Subcutaneous abdominal adipose tissue (tissue), 5 donors: ENCODE results near the gene DUSP2.

Experiments used
- H3K27ac ChIP-seq: one replicate; pipeline ENCODE4 v1.7.0; 2013; ENCODE audit warnings: low read depth, mild to moderate bottlenecking, inconsistent platforms, low read length, moderate library complexity
- H3K27me3 ChIP-seq, 5 donors: one replicate each; pipeline ENCODE4 v1.7.0; 2013; ENCODE audit warnings: low read length in 5 of 5, inconsistent platforms in 1 of 5; ENCODE audit not compliant: control insufficient read depth in 5 of 5, insufficient read depth in 4 of 5
- H3K36me3 ChIP-seq, 5 donors: one replicate each; pipeline ENCODE4 v1.7.0; 2013; ENCODE audit warnings: low read length in 5 of 5; ENCODE audit not compliant: control insufficient read depth in 5 of 5, insufficient read depth in 5 of 5
- H3K4me1 ChIP-seq, 5 donors: one replicate each; pipeline ENCODE4 v1.7.0; 2013; ENCODE audit warnings: low read length in 5 of 5, mild to moderate bottlenecking in 3 of 5, moderate library complexity in 1 of 5; ENCODE audit not compliant: control insufficient read depth in 5 of 5, insufficient read depth in 5 of 5
- H3K4me3 ChIP-seq, 5 donors: one replicate each; pipeline ENCODE4 v1.7.0; 2013; ENCODE audit warnings: low read length in 5 of 5, low read depth in 1 of 5
- H3K9ac ChIP-seq, 5 donors: one replicate each; pipeline ENCODE4 v1.7.0; 2013; ENCODE audit warnings: low read length in 5 of 5, mild to moderate bottlenecking in 4 of 5, moderate library complexity in 3 of 5
- H3K9me3 ChIP-seq, 5 donors: one replicate each; pipeline ENCODE4 v1.7.0; 2013; ENCODE audit warnings: low read length in 5 of 5; ENCODE audit not compliant: control insufficient read depth in 5 of 5
- donor health status: healthy.
- donor health status: healthy.
- donor health status: healthy.
- donor health status: healthy.
- donor health status: healthy.

DUSP2 gene

DNA sequence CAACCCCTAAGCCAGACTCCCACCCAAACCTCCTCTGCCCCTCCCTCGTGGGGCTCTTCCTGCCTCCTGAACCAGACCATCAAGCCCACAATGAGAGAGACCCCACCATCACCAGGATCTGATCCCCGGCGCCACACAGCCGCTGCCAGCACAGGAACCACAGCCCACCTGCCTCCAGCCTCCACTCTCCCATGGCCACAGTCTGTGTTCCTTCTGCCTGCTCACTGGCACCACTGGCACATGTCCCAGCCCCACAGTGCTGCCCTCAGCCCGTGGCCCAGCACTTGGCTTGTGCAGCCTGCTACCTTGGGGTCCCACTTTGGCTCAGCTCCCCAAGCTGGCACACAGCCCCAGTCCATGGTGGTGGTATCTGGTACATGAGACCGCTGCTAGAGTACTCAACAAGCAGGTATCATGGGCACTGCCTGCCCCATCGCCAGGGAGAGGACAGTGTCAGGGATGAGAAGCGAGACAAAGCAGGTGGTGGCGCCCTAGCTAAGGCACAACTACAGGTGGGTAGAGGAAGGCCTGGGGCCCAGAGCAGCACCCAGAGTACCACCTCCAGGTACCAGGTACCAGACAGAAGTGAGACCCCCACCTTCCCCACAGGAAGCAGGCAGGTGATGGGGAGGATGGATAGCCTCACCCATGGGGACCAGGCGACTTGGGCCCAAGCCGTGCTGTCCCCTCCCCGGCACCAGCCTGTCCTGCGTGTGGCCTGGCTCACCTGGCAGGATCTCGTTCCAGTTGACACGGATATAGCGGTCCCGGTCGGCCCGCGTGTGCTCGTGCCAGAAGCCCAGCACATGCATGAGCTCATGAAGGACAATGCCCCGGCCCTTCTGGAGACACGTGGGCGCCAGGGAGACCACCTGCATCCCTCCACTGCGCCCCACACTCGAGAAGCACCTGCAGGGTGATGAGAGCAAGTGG, 13.2 kb downstream of the DUSP2 start:
- Histone ChIP-seq H3K36me3 (no peaks in the 10 kb centered on the region), H3K9me3 (no peaks in the 10 kb centered on the region), H3K4me3 (no peak overlapping the region), H3K4me1 (no peaks in the 10 kb centered on the region), H3K9ac (no peak overlapping the region), H3K27me3 (peaks cover 6 to 19% (median 15%) of the 10 kb centered on the region in 5 donors), H3K27ac (no peak overlapping the region)

DNA sequence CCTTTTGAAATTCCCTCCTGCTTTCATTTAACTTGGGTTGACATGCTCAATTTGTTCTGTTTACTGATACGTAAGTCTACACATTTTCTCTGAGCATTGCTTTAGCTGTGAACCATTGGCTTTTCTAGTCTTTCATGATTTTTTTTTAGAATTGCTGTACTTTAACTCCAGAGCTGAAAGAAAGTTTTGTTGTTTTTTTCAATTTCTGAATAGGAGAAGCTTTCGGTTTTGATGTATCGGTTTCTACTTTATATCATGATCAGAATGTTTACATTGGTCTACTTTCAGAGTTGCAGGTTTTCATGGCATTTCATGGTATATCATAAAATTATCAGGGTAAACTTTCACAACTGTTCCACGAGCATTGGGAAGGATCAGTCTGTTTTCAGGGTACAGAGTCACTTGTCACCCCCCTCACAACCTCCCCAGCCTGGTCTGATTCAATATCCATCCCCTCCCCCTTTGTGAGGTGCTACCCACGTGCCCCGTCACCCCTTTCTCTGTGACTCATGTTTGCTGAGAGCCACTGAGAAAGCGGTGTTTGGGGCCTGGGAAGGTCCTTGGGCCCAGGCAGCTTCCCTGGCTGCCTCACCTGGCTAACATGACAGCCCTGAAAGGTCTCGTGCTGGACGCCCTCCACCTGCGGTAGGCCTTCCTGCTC, 14.0 kb downstream of the DUSP2 start:
- H3K27me3 ChIP-seq, result peaks cover 1 to 19% (median 13%) of the 10 kb centered on the region in 5 donors
- no peaks in the 10 kb centered on the region for H3K4me1 ChIP-seq
- no peaks in the 10 kb centered on the region for H3K36me3 ChIP-seq
- no peak overlapping the region for H3K4me3 ChIP-seq
- H3K9me3 ChIP-seq, result no peaks in the 10 kb centered on the region
- H3K27ac ChIP-seq, result no peak overlapping the region
- H3K9ac ChIP-seq, result no peak overlapping the region

- Histone ChIP-seq H3K9ac (no peak overlapping the region), H3K4me1 (no peaks in the 10 kb centered on the region), H3K9me3 (no peaks in the 10 kb centered on the region)
These were observed 14.8 kb downstream of the DUSP2 start for GRCh38 chr2:96130483-96130882.

DNA sequence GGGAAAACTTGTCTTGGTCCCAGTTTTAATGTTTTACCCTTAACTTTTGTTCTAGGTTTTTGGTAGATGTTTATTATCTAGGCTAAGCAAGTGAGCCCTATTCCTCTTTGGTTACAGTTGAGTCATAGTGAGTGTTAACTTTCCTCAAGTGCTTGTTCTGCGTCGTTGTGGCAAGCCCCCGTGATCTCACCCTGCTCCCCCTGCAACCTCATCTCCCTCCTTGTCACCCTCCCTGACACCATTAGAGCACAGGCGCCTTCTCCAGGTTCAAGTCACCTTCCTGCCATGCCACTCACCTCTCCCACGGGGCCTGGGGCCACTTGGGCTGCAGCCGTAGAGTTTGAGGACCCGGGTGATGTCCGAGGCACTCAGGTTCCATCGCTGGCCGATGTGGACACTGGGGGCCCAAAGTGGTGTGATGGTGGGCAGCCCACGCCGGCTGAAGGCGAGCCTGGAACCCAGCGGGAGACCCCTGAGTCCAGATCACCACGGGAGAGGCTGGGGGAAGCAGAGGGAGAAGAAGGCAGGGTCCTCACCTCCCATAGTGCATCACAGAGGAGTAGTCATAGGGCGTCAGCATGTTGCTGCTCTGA, 15.6 kb downstream of the DUSP2 start:
- Histone ChIP-seq H3K9ac (no peak overlapping the region), H3K4me1 (no peaks in the 10 kb centered on the region), H3K4me3 (no peak overlapping the region), H3K27ac (no peak overlapping the region), H3K36me3 (no peaks in the 10 kb centered on the region), H3K9me3 (no peaks in the 10 kb centered on the region), H3K27me3 (peaks cover 0 to 19% (median 9%) of the 10 kb centered on the region in 5 donors)

More at GRCh38 chr2:96130483-96130882, 14.8 kb downstream of the DUSP2 start:
- H3K4me3 ChIP-seq, result no peak overlapping the region
- no peaks in the 10 kb centered on the region for H3K36me3 ChIP-seq
- H3K27me3 ChIP-seq, result peaks cover 0 to 16% (median 10%) of the 10 kb centered on the region in 5 donors
- H3K27ac ChIP-seq, result no peak overlapping the region

DNA sequence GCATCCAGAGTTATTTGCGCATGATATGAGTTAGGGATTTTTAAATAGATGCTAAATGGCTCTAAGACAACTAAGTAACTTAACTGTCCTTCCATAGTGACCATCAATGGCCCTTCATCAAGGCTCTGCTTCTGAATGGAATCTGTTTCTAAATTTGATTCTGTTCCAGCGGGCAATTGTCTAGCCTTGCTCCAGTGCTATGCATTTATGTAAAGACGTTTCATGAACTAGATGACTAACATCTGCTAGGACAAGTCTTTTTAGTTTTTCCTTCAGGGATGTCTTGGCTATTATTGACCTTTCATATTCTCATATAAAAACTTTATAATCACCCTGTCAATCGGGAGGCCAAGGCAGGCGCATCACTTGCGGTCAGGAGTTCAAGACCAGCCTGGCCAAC, 16.8 kb downstream of the DUSP2 start:
- no peaks in the 10 kb centered on the region for H3K4me1 ChIP-seq
- H3K27ac ChIP-seq, result no peak overlapping the region
- H3K9me3 ChIP-seq, result no peaks in the 10 kb centered on the region
- H3K9ac ChIP-seq, result no peak overlapping the region
- peaks cover 0 to 14% (median 6%) of the 10 kb centered on the region in 5 donors for H3K27me3 ChIP-seq
- no peak overlapping the region for H3K4me3 ChIP-seq
- H3K36me3 ChIP-seq, result no peaks in the 10 kb centered on the region

GRCh38 chr2:96124406-96125265, 20.6 kb downstream of the DUSP2 start:
- H3K36me3 ChIP-seq, result no peaks in the 10 kb centered on the region

GRCh38 chr2:96123936-96124335, 21.3 kb downstream of the DUSP2 start:
- H3K4me1 ChIP-seq, result no peaks in the 10 kb centered on the region
- no peak overlapping the region for H3K27ac ChIP-seq
- H3K9ac ChIP-seq, result no peak overlapping the region
- no peaks in the 10 kb centered on the region for H3K36me3 ChIP-seq
- peaks cover 11 to 28% (median 12%) of the 10 kb centered on the region in 5 donors for H3K27me3 ChIP-seq
- no peak overlapping the region for H3K4me3 ChIP-seq
- H3K9me3 ChIP-seq, result no peaks in the 10 kb centered on the region

More at GRCh38 chr2:96124406-96125265, 20.6 kb downstream of the DUSP2 start:
- Histone ChIP-seq H3K4me1 (no peaks in the 10 kb centered on the region), H3K4me3 (no peak overlapping the region), H3K9me3 (no peaks in the 10 kb centered on the region), H3K9ac (no peak overlapping the region), H3K27me3 (peaks cover 4 to 21% (median 11%) of the 10 kb centered on the region in 5 donors), H3K27ac (no peak overlapping the region)

DNA sequence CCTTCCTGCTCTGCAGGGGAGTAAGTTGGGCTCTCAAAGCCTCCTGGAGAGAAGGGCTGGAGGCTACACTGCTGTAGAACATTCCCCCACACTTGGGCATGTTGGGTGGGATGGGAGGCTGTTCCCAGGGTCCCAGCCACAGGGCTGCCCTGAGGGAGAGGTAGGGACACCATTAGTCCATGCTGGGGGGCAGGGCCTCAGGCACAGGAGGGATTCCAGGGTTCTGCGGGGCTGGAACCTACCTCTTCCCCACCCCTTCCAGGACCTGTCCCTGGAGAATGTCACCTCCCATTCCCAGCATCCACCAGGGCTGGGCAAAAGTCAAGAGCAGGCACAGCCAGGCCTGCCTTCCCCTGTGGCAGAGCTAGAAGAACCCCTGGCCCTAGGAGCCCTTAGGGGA, 21.9 kb downstream of the DUSP2 start:
- Histone ChIP-seq H3K27me3 (peaks cover 15 to 33% (median 18%) of the 10 kb centered on the region in 5 donors), H3K36me3 (no peaks in the 10 kb centered on the region), H3K4me3 (no peak overlapping the region), H3K9ac (no peak overlapping the region), H3K9me3 (no peaks in the 10 kb centered on the region), H3K4me1 (no peaks in the 10 kb centered on the region), H3K27ac (no peak overlapping the region)

- Histone ChIP-seq H3K36me3 (no peaks in the 10 kb centered on the region), H3K4me1 (peaks cover 0 to 3% (median 0%) of the 10 kb centered on the region in 5 donors), H3K27me3 (peaks cover 24 to 42% (median 26%) of the 10 kb centered on the region in 5 donors), H3K9ac (no peak overlapping the region), H3K4me3 (no peak overlapping the region), H3K27ac (no peak overlapping the region), H3K9me3 (no peaks in the 10 kb centered on the region)
These were observed 22.8 kb downstream of the DUSP2 start for GRCh38 chr2:96122391-96122790.
